HG03135 (cell line): ENCODE results near the gene E2F7.

Source experiments
- ATAC-seq: cut with Tn5 transposase; IDR thresholded peaks from one replicate; pipeline ENCODE4 v1.9.1; 2021; ENCODE audit warnings: mild to moderate bottlenecking, moderate library complexity; ENCODE audit not compliant: unreplicated experiment

Gene E2F7

GRCh38 chr12:77070382-77070781, 5.0 kb upstream of the E2F7 start:
- peak; percentile 79 for ATAC-seq

GRCh38 chr12:77064896-77065360, 441 bp downstream of the E2F7 start:
- peak; percentile 20 for ATAC-seq

GRCh38 chr12:77062846-77063461, 2.4 kb downstream of the E2F7 start:
- ATAC-seq = peak; percentile 27

- ATAC-seq = no peak
These were observed 3.0 kb downstream of the E2F7 start for GRCh38 chr12:77062396-77062795.

GRCh38 chr12:77060883-77061240, 4.5 kb downstream of the E2F7 start:
- peak; percentile 22 for ATAC-seq

GRCh38 chr12:77060136-77060882, 5.1 kb downstream of the E2F7 start:
- peak; percentile 69 for ATAC-seq

- ATAC-seq = no peak
These were observed 6.6 kb downstream of the E2F7 start for GRCh38 chr12:77058740-77059139.

- no peak for ATAC-seq
These were observed 10.5 kb downstream of the E2F7 start for GRCh38 chr12:77054851-77055250.

GRCh38 chr12:77053259-77053658, 12.1 kb downstream of the E2F7 start:
- ATAC-seq = no peak

- peak; percentile 98 for ATAC-seq
These were observed 15.5 kb downstream of the E2F7 start for GRCh38 chr12:77049767-77050353.

GRCh38 chr12:77047341-77048109, 17.8 kb downstream of the E2F7 start:
- ATAC-seq = no peak

- no peak for ATAC-seq
These were observed 18.9 kb downstream of the E2F7 start for GRCh38 chr12:77046468-77046867.

GRCh38 chr12:77045183-77045582, 20.2 kb downstream of the E2F7 start:
- ATAC-seq = no peak

GRCh38 chr12:77044721-77045120, 20.6 kb downstream of the E2F7 start:
- no peak for ATAC-seq

GRCh38 chr12:77042833-77043232, 22.5 kb downstream of the E2F7 start:
- ATAC-seq = no peak

GRCh38 chr12:77040231-77040630, 25.1 kb downstream of the E2F7 start:
- ATAC-seq = no peak

- no peak for ATAC-seq
These were observed 30.1 kb downstream of the E2F7 start for GRCh38 chr12:77035226-77035625.

- ATAC-seq = no peak
These were observed 31.5 kb downstream of the E2F7 start for GRCh38 chr12:77033658-77034536.

GRCh38 chr12:77032406-77032805, 33.0 kb downstream of the E2F7 start:
- no peak for ATAC-seq

- no peak for ATAC-seq
These were observed 33.6 kb downstream of the E2F7 start for GRCh38 chr12:77031745-77032144.
